A549 (cell line): ENCODE data around the gene ZNF273. TPM values are rescaled to one million over a fixed set of nuclear protein-coding genes. Genes with fewer than 3 reads are reported as not detected.
"Not testable (repeated sequence)": the region's sequence is repeated elsewhere in the genome, so short reads cannot be mapped to it uniquely, and the experiment has no call there.

Experiments used
- ATAC-seq, 2 experiments: fragments of 200-7000 bp in 1 of 2; fragments of >200 bp in 1 of 2; cut with Nextera tagmentation in 1 of 2; cut with Tn5 transposase in 1 of 2; 3 replicates each; pipeline versions ENCODE4 v1.8.0 to v1.9.1; 2018 to 2020; ENCODE audit warnings: mild to moderate bottlenecking in 1 of 2, moderate library complexity in 1 of 2
- CTCF ChIA-PET: fragments of 300-600 bp; sonication (Branson Sonifier 250); formaldehyde crosslinking; extraction: SDS; loops from one replicate; lab custom pipeline; 2021; ENCODE audit warnings: antibody characterized with exemption, inconsistent platforms; lab: Yijun Ruan, JAX
- POLR2A ChIA-PET: fragments of 350-600 bp; formaldehyde crosslinking; extraction: SDS; loops from one replicate; lab custom pipeline; 2021; ENCODE audit warnings: antibody characterized with exemption, inconsistent platforms; lab: Yijun Ruan, JAX
- DNase-seq, 2 experiments: peaks; one replicate each; pipeline versions ENCODE4 v3.0.0 to v3.0.0-alpha.2; 2011 to 2016; ENCODE audit warnings: low read depth in 1 of 2, low spot score in 1 of 2
- FAIRE-seq: peaks from 2 replicates; lab custom pipeline; 2011; peaks lifted over from hg19 to GRCh38; lab: Jason Lieb, UNC
- H3K27ac ChIP-seq, 2 experiments: fragments of >200 bp; sonication (Bioruptor Twin); formaldehyde crosslinking; 3 replicates each; pipeline ENCODE4 v1.5.1; 2016 to 2017
- H3K4me1 ChIP-seq: fragments of >200 bp; sonication (Bioruptor Twin); formaldehyde crosslinking; 3 replicates; pipeline ENCODE4 v1.6.1; 2016
- H3K4me2 ChIP-seq: fragments of >200 bp; sonication (Bioruptor Twin); formaldehyde crosslinking; 3 replicates; pipeline ENCODE4 v1.6.1; 2016
- H3K4me3 ChIP-seq: fragments of >200 bp; sonication (Bioruptor Twin); formaldehyde crosslinking; 3 replicates; pipeline ENCODE4 v1.5.1; 2016
- H3K9me3 ChIP-seq: fragments of >200 bp; sonication (Bioruptor Twin); formaldehyde crosslinking; 3 replicates; pipeline ENCODE4 v1.6.1; 2016
- BHLHE40 ChIP-seq: IDR thresholded peaks from 2 replicates; pipeline ENCODE4 v1.6.1; 2012; ENCODE audit warnings: low read depth, low read length, inconsistent platforms
- CHD4 ChIP-seq: fragments of 200-600 bp; sonication (generic); IDR thresholded peaks from 2 replicates; pipeline ENCODE4 v1.6.1; 2016; ENCODE audit warnings: antibody characterized with exemption, mild to moderate bottlenecking, borderline replicate concordance
- EHMT2 ChIP-seq: fragments of 200-600 bp; sonication (generic); IDR thresholded peaks from 2 replicates; pipeline ENCODE4 v1.6.1; 2016; ENCODE audit warnings: antibody characterized with exemption, low read depth, mild to moderate bottlenecking, moderate library complexity
- EP300 ChIP-seq, 2 experiments: fragments of >200 bp; sonication (Bioruptor Twin); formaldehyde crosslinking; IDR thresholded peaks; 2 replicates in 1 of 2; 3 replicates in 1 of 2; pipeline ENCODE4 v1.6.1; 2016 to 2017
- ESRRA ChIP-seq: fragments of 150-350 bp; IDR thresholded peaks from 2 replicates; pipeline ENCODE4 v1.6.1; 2014; ENCODE audit warnings: mild to moderate bottlenecking, low read length, borderline replicate concordance
- FOSB ChIP-seq: fragments of 250-450 bp; sonication (Bioruptor Pico); IDR thresholded peaks from 2 replicates; pipeline ENCODE4 v1.5.0; 2020; ENCODE audit warnings: mild to moderate bottlenecking, moderate library complexity
- GATA3 ChIP-seq: IDR thresholded peaks from 2 replicates; pipeline ENCODE4 v1.6.1; 2012; ENCODE audit warnings: borderline replicate concordance
- HOXB13 ChIP-seq: fragments of 250-450 bp; sonication (Bioruptor Pico); IDR thresholded peaks from 2 replicates; pipeline ENCODE4 v1.5.0; 2020; ENCODE audit warnings: low read depth, mild to moderate bottlenecking, moderate library complexity
- HOXB5 ChIP-seq: fragments of 250-450 bp; sonication (Bioruptor Pico); IDR thresholded peaks from 2 replicates; pipeline ENCODE4 v1.5.0; 2020; ENCODE audit warnings: mild to moderate bottlenecking, moderate library complexity
- MAZ ChIP-seq: fragments of 150-350 bp; IDR thresholded peaks from 2 replicates; pipeline ENCODE4 v1.6.1; 2014; ENCODE audit warnings: antibody characterized with exemption, low read depth, low read length, borderline replicate concordance
- NR3C1 ChIP-seq: fragments of >200 bp; sonication (Bioruptor Twin); formaldehyde crosslinking; IDR thresholded peaks from 3 replicates; pipeline ENCODE4 v1.6.1; 2017
- POLR2A ChIP-seq: IDR thresholded peaks from 2 replicates; pipeline ENCODE4 v1.6.1; 2012; ENCODE audit warnings: mild to moderate bottlenecking, low read length
- RARB ChIP-seq: fragments of 250-450 bp; sonication (Bioruptor Pico); IDR thresholded peaks from 2 replicates; pipeline ENCODE4 v1.8.0; 2021; ENCODE audit warnings: mild to moderate bottlenecking, moderate library complexity
- RFX5 ChIP-seq: fragments of 450-650 bp; IDR thresholded peaks from 2 replicates; pipeline ENCODE4 v1.7.1; 2014; ENCODE audit warnings: antibody characterized with exemption, mild to moderate bottlenecking, moderate library complexity
- RNF2 ChIP-seq: fragments of 200-600 bp; sonication (generic); IDR thresholded peaks from 2 replicates; pipeline ENCODE4 v1.6.1; 2016; ENCODE audit warnings: low read depth, mild to moderate bottlenecking, antibody characterized with exemption, moderate library complexity, borderline replicate concordance
- ZC3H11A ChIP-seq: fragments of 450-650 bp; IDR thresholded peaks from 2 replicates; pipeline ENCODE4 v1.6.1; 2014; ENCODE audit warnings: antibody characterized with exemption, mild to moderate bottlenecking
- ZFP36 ChIP-seq: fragments of 450-650 bp; IDR thresholded peaks from 2 replicates; pipeline ENCODE4 v1.6.1; 2014; ENCODE audit warnings: borderline replicate concordance; ENCODE audit not compliant: partially characterized antibody
- WGBS: methylation state at CpG from one replicate; pipeline ENCODE4 v1.1.6; 2017; ENCODE audit errors: missing lambda C conversion rate; 5-methylcytosine and 5-hydroxymethylcytosine counted together
- polyA plus RNA-seq, 4 experiments: library from polyadenylated mRNA; depleted of rRNA in 3 of 4; stranded (reverse); fragments of >200 nt; fragmentation: RNase III in 1 of 4; extraction: RNeasy Plus Mini Kit Qiagen cat#74134 plus additional on column Dnase treatment in 1 of 4; gene quantifications; 2 replicates in 3 of 4; 3 replicates in 1 of 4; pipeline ENCODE4 v1.2.3, GENCODE V29; 2011 to 2017
- TF ChIP-seq, protein P1 (sequence below): fragments of 150-350 bp; IDR thresholded peaks from 2 replicates; pipeline ENCODE4 v1.6.1; 2014; ENCODE audit warnings: low read depth, mild to moderate bottlenecking, low read length
- TF ChIP-seq, protein P2 (sequence below): fragments of >200 bp; sonication (Bioruptor Twin); formaldehyde crosslinking; IDR thresholded peaks from 3 replicates; pipeline ENCODE4 v1.5.1; 2016
- TF ChIP-seq, protein P3 (sequence below): IDR thresholded peaks from 2 replicates; pipeline ENCODE4 v1.6.1; 2012
- TF ChIP-seq, protein P4 (sequence below): fragments of 450-650 bp; IDR thresholded peaks from 2 replicates; pipeline ENCODE4 v1.6.1; 2014; ENCODE audit warnings: antibody characterized with exemption

ZNF273 gene
- polyA plus RNA-seq, 2 of the 4 experiments (the other 2 are of a cell fraction): 3.1 to 5.2 TPM

DNA sequence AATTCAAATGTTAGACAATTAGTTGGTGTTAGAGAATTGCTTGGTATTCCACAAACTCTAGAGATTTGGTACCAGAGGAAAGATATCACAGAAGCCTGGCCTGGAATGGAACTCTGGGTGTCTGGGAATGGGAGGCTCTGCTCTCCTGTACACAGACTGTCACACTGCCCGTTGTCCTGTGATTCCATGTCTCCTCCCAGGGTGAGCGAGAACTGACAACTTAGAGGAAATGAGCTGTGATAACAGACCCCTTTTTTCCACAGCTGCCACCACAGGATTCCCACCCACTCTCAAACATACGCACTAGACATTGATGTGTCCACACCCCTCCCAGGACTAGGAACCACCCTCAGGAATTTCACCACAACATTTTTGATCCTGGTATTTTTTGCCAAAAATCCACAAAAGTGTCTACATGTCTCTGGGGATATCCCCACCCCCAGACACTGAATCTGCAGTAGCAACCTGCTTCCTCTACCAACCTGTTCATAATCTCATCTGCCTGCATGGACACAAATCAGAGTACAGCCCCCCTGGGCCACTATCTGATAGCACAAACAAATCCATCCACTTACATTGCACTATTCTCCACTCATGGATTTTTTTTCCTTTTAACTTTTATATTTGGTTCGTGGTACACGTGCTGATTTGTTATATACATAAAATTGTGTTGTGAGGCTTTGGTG, 4.7 kb downstream of the ZNF273 start:
- 73% methylated on average over 5 of the region's 5 CpGs for WGBS
- no peak for FAIRE-seq
- no peak for DNase-seq

DNA sequence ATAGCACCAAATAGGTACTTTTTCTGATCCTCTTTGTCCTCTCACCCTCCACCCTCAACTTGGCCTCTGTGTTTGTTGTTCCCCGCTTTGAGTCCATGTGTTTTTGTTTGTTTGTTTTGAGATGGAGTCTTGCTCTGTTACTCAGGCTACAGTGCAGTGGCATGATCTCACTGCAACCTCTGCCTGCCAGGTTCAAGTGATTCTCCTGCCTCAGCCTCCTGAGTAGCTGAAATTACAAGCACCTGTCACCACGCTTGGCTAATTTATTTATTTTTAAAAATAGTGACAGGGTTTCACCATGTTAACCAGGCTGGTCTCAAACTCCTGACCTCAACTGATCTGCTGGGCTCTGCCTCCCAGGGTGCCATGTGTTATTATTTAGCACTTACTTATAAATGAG, 5.3 kb downstream of the ZNF273 start:
- ChIA-PET POLR2A (no interaction called here), CTCF (interaction anchor here (0.6 kb wide), 1 partner anchor 1037 kb away, joined by 3 read pairs; no protein-coding TSS in a partner anchor)
- no peak for DNase-seq
- no peaks in the 10 kb centered on the region for H3K4me1 ChIP-seq
- WGBS: 100% methylated on average over 2 of the region's 2 CpGs
- no peak for ATAC-seq
- no peak overlapping the region for H3K4me2 ChIP-seq
- no peak overlapping the region for H3K4me3 ChIP-seq
- TF ChIP-seq ESRRA: no peak
- TF ChIP-seq ZFP36: no peak
- no peak for TF ChIP-seq RNF2
- no peak for TF ChIP-seq EHMT2
- TF ChIP-seq POLR2A: no peak
- TF ChIP-seq EP300 (IDR thresholded peaks at IDR 0.05): no peak
- TF ChIP-seq, protein P1, sequence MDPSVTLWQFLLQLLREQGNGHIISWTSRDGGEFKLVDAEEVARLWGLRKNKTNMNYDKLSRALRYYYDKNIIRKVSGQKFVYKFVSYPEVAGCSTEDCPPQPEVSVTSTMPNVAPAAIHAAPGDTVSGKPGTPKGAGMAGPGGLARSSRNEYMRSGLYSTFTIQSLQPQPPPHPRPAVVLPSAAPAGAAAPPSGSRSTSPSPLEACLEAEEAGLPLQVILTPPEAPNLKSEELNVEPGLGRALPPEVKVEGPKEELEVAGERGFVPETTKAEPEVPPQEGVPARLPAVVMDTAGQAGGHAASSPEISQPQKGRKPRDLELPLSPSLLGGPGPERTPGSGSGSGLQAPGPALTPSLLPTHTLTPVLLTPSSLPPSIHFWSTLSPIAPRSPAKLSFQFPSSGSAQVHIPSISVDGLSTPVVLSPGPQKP: no peak
- TF ChIP-seq MAZ: no peak
- TF ChIP-seq, all 56 proteins: peak for 0
- Histone ChIP-seq H3K9me3 (peaks cover 44% of the 10 kb centered on the region), H3K27ac (no peak overlapping the region)
- FAIRE-seq: no peak

More for the DNA sequence above, 4.7 kb downstream of the ZNF273 start:
- TF ChIP-seq FOSB (CRISPR knock-in tag) (no peak), HOXB5 (no peak), ESRRA (no peak), RNF2 (no peak), ZC3H11A (no peak), MAZ (no peak), RFX5 (no peak), CHD4 (no peak), BHLHE40 (no peak)
- TF ChIP-seq, protein P2, sequence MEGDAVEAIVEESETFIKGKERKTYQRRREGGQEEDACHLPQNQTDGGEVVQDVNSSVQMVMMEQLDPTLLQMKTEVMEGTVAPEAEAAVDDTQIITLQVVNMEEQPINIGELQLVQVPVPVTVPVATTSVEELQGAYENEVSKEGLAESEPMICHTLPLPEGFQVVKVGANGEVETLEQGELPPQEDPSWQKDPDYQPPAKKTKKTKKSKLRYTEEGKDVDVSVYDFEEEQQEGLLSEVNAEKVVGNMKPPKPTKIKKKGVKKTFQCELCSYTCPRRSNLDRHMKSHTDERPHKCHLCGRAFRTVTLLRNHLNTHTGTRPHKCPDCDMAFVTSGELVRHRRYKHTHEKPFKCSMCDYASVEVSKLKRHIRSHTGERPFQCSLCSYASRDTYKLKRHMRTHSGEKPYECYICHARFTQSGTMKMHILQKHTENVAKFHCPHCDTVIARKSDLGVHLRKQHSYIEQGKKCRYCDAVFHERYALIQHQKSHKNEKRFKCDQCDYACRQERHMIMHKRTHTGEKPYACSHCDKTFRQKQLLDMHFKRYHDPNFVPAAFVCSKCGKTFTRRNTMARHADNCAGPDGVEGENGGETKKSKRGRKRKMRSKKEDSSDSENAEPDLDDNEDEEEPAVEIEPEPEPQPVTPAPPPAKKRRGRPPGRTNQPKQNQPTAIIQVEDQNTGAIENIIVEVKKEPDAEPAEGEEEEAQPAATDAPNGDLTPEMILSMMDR: no peak
- TF ChIP-seq, protein P3, sequence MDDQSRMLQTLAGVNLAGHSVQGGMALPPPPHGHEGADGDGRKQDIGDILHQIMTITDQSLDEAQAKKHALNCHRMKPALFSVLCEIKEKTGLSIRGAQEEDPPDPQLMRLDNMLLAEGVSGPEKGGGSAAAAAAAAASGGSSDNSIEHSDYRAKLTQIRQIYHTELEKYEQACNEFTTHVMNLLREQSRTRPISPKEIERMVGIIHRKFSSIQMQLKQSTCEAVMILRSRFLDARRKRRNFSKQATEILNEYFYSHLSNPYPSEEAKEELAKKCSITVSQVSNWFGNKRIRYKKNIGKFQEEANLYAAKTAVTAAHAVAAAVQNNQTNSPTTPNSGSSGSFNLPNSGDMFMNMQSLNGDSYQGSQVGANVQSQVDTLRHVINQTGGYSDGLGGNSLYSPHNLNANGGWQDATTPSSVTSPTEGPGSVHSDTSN: no peak
- ATAC-seq: no peak
- H3K9me3 ChIP-seq: peaks cover 38% of the 10 kb centered on the region; the same call in 2 of the 3 replicates
- H3K4me2 ChIP-seq: no peak overlapping the region
- POLR2A ChIA-PET: no interaction called here
- CTCF ChIA-PET: no interaction called here
- H3K27ac ChIP-seq: no peak overlapping the region
- H3K4me1 ChIP-seq: no peaks in the 10 kb centered on the region
- H3K4me3 ChIP-seq: no peak overlapping the region

DNA sequence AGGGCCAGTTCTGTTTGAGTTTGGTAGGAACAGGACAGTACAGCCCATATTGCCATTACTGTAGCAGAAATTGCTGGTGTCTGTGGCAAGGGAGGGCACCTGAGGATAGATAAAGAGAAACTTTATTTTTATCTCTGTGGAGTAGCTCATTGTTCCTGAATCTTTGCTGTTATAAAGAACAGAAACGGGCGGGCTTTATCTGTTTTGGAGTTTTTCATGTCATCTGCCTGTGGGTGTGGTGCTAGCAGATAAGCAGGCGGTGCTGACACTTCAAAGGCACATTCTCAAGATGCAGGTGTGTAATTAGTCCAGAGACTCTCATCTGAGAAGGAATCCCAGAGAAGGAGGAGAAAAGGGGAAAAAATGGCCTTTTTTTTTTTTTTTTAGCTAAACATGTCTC, 11.5 kb downstream of the ZNF273 start:
- ATAC-seq (no peak), FAIRE-seq (no peak), DNase-seq (no peak)
- CTCF ChIA-PET: interaction anchor here (0.8 kb wide), 1 partner anchor 11 kb away, joined by 3 read pairs; no protein-coding TSS in a partner anchor
- no peak overlapping the region for H3K4me3 ChIP-seq
- POLR2A ChIA-PET: no interaction called here
- H3K27ac ChIP-seq: no peak overlapping the region
- H3K9me3 ChIP-seq: peaks cover 68% of the 10 kb centered on the region
- no peaks in the 10 kb centered on the region for H3K4me1 ChIP-seq
- 93% methylated on average over 3 of the region's 3 CpGs for WGBS
- H3K4me2 ChIP-seq: no peak overlapping the region
- TF ChIP-seq CHD4 (no peak), RARB (CRISPR knock-in tag) (no peak), GATA3 (no peak), POLR2A (no peak), NR3C1 (no peak), ESRRA (no peak), HOXB13 (CRISPR knock-in tag) (no peak)
- TF ChIP-seq, protein P4, sequence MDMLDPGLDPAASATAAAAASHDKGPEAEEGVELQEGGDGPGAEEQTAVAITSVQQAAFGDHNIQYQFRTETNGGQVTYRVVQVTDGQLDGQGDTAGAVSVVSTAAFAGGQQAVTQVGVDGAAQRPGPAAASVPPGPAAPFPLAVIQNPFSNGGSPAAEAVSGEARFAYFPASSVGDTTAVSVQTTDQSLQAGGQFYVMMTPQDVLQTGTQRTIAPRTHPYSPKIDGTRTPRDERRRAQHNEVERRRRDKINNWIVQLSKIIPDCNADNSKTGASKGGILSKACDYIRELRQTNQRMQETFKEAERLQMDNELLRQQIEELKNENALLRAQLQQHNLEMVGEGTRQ: no peak
- TF ChIP-seq, all 56 proteins: peak for 0

DNA sequence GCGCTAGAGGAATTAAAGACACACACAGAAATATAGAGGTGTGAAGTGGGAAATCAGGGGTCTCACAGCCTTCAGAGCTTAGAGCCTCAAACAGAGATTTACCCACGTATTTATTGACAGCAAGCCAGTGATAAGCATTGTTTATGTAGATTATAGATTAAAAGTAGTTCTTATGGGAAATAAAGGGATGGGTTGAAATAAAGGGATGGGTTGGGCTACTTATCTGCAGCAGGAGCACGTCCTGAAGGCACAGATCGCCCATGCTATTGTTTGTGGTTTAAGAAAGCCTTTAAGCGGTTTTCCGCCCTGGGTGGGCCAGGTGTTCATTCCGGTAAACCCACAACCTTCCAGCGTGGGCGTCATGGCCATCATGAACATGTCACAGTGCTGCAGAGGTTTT, 12.2 kb downstream of the ZNF273 start:
- H3K4me2 ChIP-seq, DNase-seq, FAIRE-seq, H3K4me3 ChIP-seq, H3K4me1 ChIP-seq, ATAC-seq, POLR2A ChIA-PET, H3K27ac ChIP-seq: not testable (repeated sequence)
- 86% methylated on average over 9 of the region's 9 CpGs for WGBS
- H3K9me3 ChIP-seq: peaks cover 68% of the 10 kb centered on the region
- CTCF ChIA-PET: interaction anchor here (0.6 kb wide), 1 partner anchor 10 kb away, joined by 3 read pairs; no protein-coding TSS in a partner anchor
